IMR-90 (cell line): ENCODE results near the gene GINS1.

Experiments used
- BHLHE40 ChIP-seq: fragments of 150-350 bp; IDR thresholded peaks from 2 replicates; pipeline ENCODE4 v1.6.1; 2016; ENCODE audit warnings: mild to moderate bottlenecking, low read depth, low read length
- CEBPB ChIP-seq: IDR thresholded peaks from 2 replicates; pipeline ENCODE4 v1.6.1; 2012; ENCODE audit warnings: low read depth, low read length, improper control_type of control experiment
- MAFK ChIP-seq: IDR thresholded peaks from 2 replicates; pipeline ENCODE4 v1.6.1; 2012; ENCODE audit warnings: low read depth, low read length, improper control_type of control experiment
- MAZ ChIP-seq: IDR thresholded peaks from 2 replicates; pipeline ENCODE4 v1.6.1; 2012; ENCODE audit warnings: low read depth, mild to moderate bottlenecking, low read length, improper control_type of control experiment, moderate library complexity, borderline replicate concordance
- MXI1 ChIP-seq: IDR thresholded peaks from 2 replicates; pipeline ENCODE4 v1.6.1; 2012; ENCODE audit warnings: low read depth, mild to moderate bottlenecking, low read length, moderate library complexity, borderline replicate concordance
- NFE2L2 ChIP-seq: fragments of 150-350 bp; IDR thresholded peaks from 2 replicates; pipeline ENCODE4 v1.6.1; 2016; ENCODE audit warnings: low read depth, mild to moderate bottlenecking, low read length
- POLR2A ChIP-seq: IDR thresholded peaks from 2 replicates; pipeline ENCODE4 v1.6.1; 2012; ENCODE audit warnings: mild to moderate bottlenecking, low read depth, low read length
- RAD21 ChIP-seq: IDR thresholded peaks from 2 replicates; pipeline ENCODE4 v1.6.1; 2012; ENCODE audit warnings: low read length, improper control_type of control experiment
- RCOR1 ChIP-seq: IDR thresholded peaks from 2 replicates; pipeline ENCODE4 v1.6.1; 2012; ENCODE audit warnings: mild to moderate bottlenecking, low read length, improper control_type of control experiment; ENCODE audit not compliant: insufficient replicate concordance
- RFX5 ChIP-seq: IDR thresholded peaks from 2 replicates; pipeline ENCODE4 v1.8.0; 2012; ENCODE audit warnings: low read depth, mild to moderate bottlenecking, low read length, moderate library complexity
- SMC3 ChIP-seq: fragments of 150-350 bp; IDR thresholded peaks from 2 replicates; pipeline ENCODE4 v1.6.1; 2016; ENCODE audit warnings: low read depth, mild to moderate bottlenecking, antibody characterized with exemption, low read length, moderate library complexity
- TF ChIP-seq, protein P1 (sequence below): conservative IDR thresholded peaks from 2 replicates; pipeline ENCODE4 v1.5.1; 2012; ENCODE audit warnings: mild to moderate bottlenecking, low read depth, low read length, improper control_type of control experiment
- TF ChIP-seq, protein P2 (sequence below): fragments of 150-350 bp; IDR thresholded peaks from 2 replicates; pipeline ENCODE4 v1.6.1; 2017; ENCODE audit warnings: mild to moderate bottlenecking, antibody characterized with exemption, low read length, low read depth
- TF ChIP-seq, protein P3 (sequence below): fragments of 150-350 bp; IDR thresholded peaks from 2 replicates; pipeline ENCODE4 v1.6.1; 2016; ENCODE audit warnings: low read depth, mild to moderate bottlenecking, low read length, moderate library complexity, borderline replicate concordance

DNA sequence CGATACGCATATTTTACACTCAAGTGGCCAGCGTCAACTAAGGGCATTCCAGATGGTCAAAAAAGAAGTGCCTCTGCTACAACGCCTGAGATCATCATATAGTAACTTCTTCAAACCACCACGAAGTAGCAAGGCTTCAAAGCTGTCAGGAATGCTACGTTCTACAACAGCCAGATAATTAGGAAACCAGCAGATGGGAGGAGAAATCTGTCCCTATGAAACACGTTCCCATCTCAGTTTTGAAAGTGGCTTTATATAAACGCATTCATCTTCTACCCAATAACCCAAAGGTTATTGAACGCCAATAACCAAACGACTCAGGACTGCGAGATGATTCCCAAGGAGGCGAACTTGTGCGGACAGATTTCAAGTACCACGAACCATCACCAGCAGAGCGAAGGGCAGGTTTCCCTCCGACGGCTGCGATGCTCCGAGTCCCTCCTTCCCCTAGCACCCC is 18.0 kb upstream of the GINS1 start:
- TF ChIP-seq, protein P1, sequence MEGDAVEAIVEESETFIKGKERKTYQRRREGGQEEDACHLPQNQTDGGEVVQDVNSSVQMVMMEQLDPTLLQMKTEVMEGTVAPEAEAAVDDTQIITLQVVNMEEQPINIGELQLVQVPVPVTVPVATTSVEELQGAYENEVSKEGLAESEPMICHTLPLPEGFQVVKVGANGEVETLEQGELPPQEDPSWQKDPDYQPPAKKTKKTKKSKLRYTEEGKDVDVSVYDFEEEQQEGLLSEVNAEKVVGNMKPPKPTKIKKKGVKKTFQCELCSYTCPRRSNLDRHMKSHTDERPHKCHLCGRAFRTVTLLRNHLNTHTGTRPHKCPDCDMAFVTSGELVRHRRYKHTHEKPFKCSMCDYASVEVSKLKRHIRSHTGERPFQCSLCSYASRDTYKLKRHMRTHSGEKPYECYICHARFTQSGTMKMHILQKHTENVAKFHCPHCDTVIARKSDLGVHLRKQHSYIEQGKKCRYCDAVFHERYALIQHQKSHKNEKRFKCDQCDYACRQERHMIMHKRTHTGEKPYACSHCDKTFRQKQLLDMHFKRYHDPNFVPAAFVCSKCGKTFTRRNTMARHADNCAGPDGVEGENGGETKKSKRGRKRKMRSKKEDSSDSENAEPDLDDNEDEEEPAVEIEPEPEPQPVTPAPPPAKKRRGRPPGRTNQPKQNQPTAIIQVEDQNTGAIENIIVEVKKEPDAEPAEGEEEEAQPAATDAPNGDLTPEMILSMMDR, result no peak
- TF ChIP-seq MXI1, result no peak; the same call in 1 of the 2 replicates
- TF ChIP-seq, protein P2, sequence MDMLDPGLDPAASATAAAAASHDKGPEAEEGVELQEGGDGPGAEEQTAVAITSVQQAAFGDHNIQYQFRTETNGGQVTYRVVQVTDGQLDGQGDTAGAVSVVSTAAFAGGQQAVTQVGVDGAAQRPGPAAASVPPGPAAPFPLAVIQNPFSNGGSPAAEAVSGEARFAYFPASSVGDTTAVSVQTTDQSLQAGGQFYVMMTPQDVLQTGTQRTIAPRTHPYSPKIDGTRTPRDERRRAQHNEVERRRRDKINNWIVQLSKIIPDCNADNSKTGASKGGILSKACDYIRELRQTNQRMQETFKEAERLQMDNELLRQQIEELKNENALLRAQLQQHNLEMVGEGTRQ, result no peak
- TF ChIP-seq POLR2A, result no peak
- TF ChIP-seq RAD21, result no peak
- TF ChIP-seq SMC3, result no peak
- TF ChIP-seq CEBPB, result no peak
- no peak for TF ChIP-seq RFX5
- no peak for TF ChIP-seq MAFK
- TF ChIP-seq, protein P3, sequence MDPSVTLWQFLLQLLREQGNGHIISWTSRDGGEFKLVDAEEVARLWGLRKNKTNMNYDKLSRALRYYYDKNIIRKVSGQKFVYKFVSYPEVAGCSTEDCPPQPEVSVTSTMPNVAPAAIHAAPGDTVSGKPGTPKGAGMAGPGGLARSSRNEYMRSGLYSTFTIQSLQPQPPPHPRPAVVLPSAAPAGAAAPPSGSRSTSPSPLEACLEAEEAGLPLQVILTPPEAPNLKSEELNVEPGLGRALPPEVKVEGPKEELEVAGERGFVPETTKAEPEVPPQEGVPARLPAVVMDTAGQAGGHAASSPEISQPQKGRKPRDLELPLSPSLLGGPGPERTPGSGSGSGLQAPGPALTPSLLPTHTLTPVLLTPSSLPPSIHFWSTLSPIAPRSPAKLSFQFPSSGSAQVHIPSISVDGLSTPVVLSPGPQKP, result no peak
- no peak for TF ChIP-seq RCOR1
- TF ChIP-seq NFE2L2, result no peak
- TF ChIP-seq MAZ, result no peak
- no peak for TF ChIP-seq BHLHE40
